Fibroblast of skin of left quadriceps (primary cell): ENCODE results near the gene OR6N1.

ENCODE experiments used
- DNase-seq, 2 experiments: peaks; one replicate each; pipeline ENCODE4 v3.0.0-alpha.2; 2013; ENCODE audit warnings: low read depth in 2 of 2

The OR6N1 gene

DNA sequence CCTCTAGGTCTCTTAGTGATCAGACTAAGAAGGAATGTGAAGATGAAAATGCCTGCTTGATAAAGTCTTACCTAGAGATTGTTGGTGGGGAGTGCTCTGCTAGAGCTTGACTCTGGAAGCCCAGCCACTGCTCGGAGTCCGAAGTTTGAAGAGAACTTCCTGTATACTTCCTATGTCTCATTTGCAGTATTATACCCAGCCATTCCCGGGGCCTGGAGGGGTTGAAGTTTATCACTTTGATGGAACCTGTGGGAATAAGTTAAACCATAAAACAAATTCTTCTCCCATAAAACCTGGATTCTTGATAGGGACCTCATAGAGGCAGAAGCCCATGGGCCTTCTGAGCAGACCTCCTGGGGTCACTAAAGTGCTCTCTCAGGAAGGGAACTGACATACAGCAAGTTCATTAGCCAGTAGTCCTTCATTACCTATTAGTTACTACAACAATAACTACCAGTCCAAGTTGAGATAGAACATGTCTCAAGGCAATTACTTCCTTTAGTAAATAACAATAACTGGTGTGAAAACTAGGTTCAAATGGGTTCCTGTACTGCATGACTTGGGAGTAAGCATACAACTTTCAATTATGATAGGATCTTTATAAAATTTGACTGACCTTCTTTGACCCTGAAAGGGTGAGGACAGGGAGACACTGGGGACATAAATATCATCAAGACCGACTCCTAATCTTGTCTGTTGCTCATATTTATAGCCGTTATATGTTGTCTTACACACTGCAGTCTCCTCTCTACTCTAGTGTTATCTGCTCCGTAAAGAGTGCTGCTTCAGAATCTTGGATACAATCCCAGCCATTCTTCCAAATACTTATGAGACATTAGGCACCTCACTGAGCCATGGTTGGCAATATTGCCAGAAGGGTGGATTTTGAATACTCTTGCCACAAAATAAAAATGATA lies at the start of gene OR6N1:
Gene OR6N1, minus strand, starts transcription at position 246 of the 917 bp plus-strand sequence. CDS start 5,513 bp downstream, outside the sequence.
- DNase-seq: no peak

GRCh38 chr1:158821723-158822122 lies 49.7 kb upstream of the OR6N1 start:
- DNase-seq: no peak

DNA sequence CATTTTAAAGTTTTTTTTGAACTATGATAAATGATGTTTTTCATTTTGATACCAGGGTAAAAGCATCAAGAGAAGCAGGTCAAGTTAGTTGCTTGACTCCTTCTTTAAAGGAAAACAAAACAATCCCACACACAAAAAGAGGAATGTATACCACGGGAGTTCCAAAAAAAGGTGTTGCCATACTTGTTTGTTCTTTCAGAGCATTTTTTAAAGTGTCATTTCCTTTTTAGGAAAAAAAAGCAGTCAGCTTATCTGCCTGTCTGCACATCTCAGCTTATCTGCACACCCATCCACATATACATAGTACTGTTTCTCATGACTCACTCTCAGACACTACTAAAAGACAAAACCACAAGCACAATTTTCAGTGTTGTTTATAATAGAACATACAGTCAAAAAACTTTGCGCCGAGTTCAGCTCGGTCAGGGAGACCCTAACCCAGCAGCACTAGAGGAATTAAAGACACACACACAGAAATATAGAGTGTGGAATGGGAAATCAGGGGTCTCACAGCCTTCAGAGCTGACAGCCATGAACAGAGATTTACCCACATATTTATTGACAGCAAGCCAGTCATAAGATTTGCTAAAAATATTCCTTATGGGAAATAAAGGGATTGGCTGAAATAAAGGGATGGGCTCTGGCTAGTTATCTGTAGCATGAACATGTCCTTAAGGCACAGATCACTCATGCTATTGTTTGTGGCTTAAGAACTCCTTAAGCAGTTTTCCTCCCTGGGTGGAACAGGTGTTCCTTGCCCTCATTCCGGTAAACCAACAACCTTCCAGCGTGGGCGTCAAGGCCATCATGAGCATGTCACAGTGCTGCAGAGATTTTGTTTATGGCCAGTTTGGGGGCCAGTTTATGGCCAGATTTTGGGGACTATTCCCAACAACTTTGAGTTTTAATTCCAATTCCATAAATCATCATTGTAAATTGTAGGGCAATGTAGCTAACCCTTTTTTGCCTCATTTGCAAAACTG lies 47.8 kb upstream of the OR6N1 start:
- DNase-seq: no peak

DNA sequence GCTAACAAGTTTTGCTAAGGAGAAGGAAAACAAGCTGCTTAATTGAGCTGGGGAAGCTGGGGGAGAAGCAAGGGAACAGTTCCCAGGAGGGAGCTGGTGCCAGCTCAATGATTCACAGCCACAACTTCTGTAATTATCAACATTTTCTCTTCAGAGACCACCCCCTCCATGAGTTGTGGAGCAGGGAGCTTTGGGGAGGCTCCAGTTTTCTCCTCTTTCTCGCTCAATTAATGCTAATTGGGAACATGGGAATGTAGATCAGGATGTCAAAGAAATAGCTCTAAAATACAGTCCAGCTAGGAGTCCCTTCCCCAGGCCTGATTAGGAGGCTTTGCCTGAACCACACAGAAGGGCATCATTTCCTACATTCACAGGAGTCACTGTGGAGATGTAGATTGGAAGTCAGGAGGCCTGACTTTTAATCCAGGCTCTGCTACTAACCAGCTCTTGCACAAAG lies 47.0 kb upstream of the OR6N1 start:
- no peak for DNase-seq

DNA sequence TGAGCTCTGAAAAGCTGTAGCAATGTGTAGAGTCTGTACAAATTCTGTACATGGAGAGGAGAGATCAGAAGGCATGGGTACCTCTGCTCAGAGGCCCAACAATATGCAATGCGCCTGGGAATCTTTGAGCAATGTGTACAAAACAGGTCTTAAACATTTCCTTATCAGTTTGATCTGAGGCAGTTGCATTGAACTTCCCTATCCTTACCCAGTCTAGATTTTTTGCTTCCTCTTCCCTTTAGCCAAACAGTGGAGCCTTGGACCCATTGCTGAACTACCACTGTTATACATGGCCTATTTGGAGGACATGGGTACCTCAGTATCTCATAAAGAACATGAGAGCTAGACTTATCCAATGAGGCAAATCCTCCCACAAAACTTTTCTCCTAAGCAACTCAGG lies 46.6 kb upstream of the OR6N1 start:
- no peak for DNase-seq

DNA sequence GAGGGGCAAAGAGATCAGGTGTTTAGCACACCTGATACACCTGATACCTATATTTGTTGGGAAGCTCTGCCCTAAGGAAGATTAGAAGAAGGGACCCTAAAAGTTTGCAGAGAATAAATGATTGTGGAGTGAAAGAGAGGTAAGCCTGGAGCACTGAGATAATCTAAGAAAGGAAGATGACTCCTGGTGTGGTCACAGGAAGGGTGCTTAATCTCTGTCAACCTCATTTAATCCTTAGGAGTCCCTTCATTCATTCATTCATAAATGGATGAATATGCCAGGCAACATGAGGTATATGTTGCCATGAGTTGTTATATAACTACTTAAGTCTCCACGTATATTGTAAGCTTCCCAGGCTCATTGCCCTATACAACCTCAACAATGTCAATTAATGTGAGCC lies 43.0 kb upstream of the OR6N1 start:
- no peak for DNase-seq

- DNase-seq: no peak
Observed at GRCh38 chr1:158813164-158813563, 41.2 kb upstream of the OR6N1 start.

GRCh38 chr1:158812336-158812735 lies 40.3 kb upstream of the OR6N1 start:
- DNase-seq: no peak

- no peak for DNase-seq
Observed at GRCh38 chr1:158810311-158810710, 38.3 kb upstream of the OR6N1 start.

- DNase-seq: no peak
Observed at GRCh38 chr1:158809862-158810261, 37.9 kb upstream of the OR6N1 start.

- DNase-seq: no peak
Observed at GRCh38 chr1:158809256-158809655, 37.3 kb upstream of the OR6N1 start.

GRCh38 chr1:158806916-158807536 lies 35.0 kb upstream of the OR6N1 start:
- DNase-seq: no peak

- DNase-seq: no peak
Observed at GRCh38 chr1:158803678-158804077, 31.7 kb upstream of the OR6N1 start.

GRCh38 chr1:158801396-158801795 lies 29.4 kb upstream of the OR6N1 start:
- no peak for DNase-seq

- DNase-seq: no peak
Observed at GRCh38 chr1:158800526-158800925, 28.5 kb upstream of the OR6N1 start.

DNA sequence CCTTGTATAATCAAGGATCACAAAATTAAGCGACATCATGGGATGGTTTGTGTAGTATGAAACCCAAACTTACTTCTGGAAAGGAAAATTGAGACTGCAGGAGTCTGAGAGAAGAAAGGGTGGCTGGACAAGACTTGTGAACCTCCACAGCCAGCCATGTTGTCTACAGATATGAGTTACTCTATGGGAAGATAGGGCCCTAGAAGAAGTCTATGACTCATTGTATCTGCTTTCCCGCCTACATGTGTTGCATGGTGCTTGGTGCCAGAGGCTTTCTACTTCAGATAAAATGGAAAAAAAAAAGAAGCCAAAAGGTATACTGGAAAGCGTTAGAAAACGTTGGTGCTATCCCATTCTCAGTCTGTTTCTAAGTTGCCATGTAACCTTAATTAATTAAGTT lies 27.7 kb upstream of the OR6N1 start:
- DNase-seq: no peak

GRCh38 chr1:158798531-158798930 lies 26.5 kb upstream of the OR6N1 start:
- DNase-seq: no peak

DNA sequence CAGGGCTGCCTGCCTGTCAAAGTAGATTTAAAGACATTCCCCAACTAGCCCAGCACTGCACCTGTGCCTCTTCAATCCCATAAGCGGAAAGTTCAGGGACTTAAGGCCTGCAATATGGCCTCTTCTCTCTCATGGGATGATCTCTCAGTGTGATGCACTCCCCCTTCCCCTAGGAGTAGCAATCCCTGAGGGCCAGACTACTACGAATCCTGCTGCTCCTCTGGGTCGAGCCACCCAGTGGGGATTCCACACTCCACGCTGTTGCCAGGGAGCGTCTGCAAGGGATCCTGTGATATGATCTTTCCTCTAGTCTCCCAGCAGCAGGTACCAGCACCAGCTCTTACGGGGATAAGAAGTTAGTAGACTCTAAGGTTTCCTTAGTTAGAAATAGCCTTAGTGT lies 22.3 kb upstream of the OR6N1 start:
- no peak for DNase-seq

DNA sequence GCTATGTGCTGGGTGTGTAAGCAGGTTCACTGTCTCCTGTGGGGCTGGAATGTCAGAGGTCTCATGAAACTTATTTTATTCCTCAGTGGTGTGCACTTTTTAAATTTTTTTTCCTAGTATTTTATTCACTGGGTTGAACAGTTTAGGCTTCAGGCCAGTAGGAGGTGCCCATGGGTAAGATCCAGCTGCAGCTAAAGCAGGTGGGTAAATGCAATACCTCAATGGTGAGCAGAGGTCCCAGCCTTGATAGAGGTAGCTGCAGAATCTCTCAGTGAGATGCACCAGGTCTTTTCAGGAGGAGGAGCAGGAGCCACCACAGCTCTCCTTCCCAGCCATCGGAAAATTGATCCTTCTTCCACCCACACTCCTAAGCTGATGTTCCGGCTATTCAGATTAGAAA lies 21.6 kb upstream of the OR6N1 start:
- no peak for DNase-seq

- no peak for DNase-seq
Observed at GRCh38 chr1:158781104-158781503, 9.1 kb upstream of the OR6N1 start, which contains the start of gene OR6N2. Gene OR6N2, minus strand, starts transcription at chr1:158781204. Its CDS starts 3,569 bp downstream, at chr1:158777635.

DNA sequence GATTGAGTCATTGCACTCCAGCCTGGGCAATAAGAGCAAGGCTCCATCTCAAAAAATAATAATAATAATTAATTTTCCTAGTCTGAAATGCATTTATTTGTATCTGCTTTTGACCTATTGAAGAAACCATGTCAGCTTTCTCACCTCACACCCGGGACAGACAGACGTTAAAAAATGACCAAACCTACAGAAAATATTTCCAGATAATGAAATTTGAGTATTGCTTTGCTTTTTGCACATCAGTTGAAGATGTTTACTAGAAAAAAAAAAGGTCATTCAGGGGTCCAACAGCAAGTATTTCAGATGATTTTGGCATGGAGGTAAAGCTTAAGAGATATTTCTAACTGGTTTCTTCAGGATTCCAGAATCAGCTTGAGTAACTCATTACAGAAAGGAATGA lies 17.6 kb downstream of the OR6N1 start, which contains the start of gene OR6K6:
Gene OR6K6, plus strand, starts transcription at position 301 of the 400 bp plus-strand sequence. CDS start 168 bp downstream, outside the sequence.
- DNase-seq: no peak
